ENCODE results near the gene GINS2. TPM values are rescaled to one million over a fixed set of nuclear protein-coding genes. Genes with fewer than 3 reads are reported as not detected.

Gene GINS2
- total RNA-seq, 2 experiments from 2014 or later: 49.3 to 61.7 TPM

DNA sequence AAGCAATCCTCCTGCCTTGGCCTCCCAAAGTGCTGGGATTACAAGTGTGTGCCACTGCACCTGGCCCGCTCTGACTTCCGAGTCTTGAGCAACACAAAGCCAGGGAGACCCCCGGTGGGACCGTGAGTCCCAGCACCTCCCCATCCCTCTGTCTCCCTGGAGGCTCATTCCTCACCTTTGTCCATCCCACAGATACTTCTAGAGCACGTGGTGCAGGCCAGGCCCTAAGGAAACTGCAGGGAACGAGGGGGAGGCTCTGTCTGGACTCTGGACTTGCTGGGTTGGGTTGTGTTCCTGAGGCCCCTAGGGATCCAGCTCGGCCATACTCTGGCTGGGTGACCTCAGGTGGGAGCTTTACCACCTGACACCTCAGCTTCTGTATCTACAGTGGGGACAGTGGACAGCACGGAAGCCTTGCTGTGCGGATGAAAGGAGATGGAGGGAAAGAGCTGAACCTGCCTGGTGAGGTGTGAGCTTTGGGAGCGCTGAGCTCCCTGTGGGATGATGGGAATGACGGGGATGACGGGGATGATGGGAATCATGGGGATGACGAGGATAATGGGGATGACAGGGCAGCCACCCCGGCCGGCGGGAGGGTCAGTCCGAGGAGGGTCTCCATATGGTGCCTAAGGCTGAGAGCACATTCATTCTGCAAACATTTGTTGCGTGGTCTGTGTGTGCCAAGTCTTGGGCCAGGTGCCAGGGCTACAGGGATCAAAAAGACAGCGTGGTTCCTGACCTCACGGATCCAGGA lies 35.5 kb upstream of the GINS2 start:
- Mint-ChIP-seq H3K27ac (no peak overlapping the region), H3K36me3 (no peaks in the 10 kb centered on the region), H3K4me3 (no peak overlapping the region), H3K4me1 (no peaks in the 10 kb centered on the region), H3K9me3 (ENCODE audit: low read depth) (no peaks in the 10 kb centered on the region), H3K27me3 (no peaks in the 10 kb centered on the region)
- DNase-seq (no peak), ATAC-seq (no peak)
- CTCF ChIA-PET: no interaction called here

DNA sequence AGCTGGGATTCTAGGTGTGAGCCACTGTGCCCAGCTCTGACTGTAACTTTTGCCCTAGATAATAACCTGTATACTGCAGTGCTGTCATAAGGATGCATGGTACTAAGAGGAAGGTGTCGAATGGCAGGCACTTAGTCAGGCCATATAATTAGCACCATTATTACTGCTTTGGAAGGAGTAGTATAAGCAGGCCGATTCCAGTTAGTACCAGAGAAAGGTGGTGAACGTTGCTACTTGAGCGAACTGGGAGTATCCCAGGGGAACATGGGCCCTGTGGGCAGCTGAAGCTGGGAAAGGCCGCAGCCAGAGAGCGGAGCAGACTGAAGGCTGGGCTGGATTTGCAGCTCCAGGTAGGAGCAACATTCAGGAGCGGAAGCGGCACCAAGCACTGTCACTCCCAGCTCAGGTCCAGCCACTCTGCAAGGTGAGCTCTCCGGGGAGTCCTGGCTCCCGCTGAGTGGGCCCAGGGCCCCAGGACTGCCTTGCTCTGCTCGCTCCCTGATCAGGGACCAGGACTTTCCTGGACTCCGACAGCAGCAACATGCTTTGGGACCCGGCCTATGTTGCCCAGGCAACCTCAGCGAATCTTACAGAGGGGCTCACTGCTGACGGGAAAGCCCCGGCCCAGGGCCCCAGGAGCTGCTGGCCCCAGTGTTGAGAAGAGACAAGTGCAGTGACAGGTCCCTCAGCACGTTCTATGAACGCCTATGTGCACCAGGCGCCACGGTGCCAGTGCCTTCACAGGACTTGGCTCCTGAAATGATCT lies 33.6 kb upstream of the GINS2 start:
- H3K4me3 Mint-ChIP-seq: no peak overlapping the region
- H3K4me1 Mint-ChIP-seq: peaks cover 2% of the 10 kb centered on the region
- H3K27me3 Mint-ChIP-seq: no peaks in the 10 kb centered on the region
- H3K27ac Mint-ChIP-seq: no peak overlapping the region
- DNase-seq (no peak), ATAC-seq (no peak)
- H3K36me3 Mint-ChIP-seq: no peaks in the 10 kb centered on the region
- H3K9me3 Mint-ChIP-seq (ENCODE audit: low read depth): no peaks in the 10 kb centered on the region
- CTCF ChIA-PET: interaction anchor here (0.5 to 1.0 kb wide), 4 partner anchors 15 to 1610 kb away, joined by 3 read pairs; no protein-coding TSS in a partner anchor

DNA sequence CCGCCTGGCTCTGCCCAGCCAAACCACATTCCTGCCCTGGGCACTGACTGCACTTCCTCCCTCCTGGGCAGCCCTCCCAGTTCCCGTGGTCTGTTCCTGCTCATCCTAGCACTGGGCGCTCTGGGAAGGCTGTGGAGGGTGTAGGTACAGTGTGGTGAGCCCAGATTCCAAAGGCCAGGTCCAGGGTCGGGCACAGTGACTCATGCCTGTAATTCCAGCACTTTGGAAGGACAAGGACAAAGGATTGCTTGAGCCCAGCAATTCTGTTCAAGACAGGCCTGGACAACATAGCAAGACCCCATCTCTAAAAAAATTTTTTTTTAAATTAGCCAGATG lies 31.5 kb upstream of the GINS2 start:
- peaks cover 5% of the 10 kb centered on the region for H3K4me1 Mint-ChIP-seq
- H3K27me3 Mint-ChIP-seq: peaks cover 8% of the 10 kb centered on the region
- DNase-seq: no peak
- no peaks in the 10 kb centered on the region for H3K36me3 Mint-ChIP-seq
- no peak overlapping the region for H3K27ac Mint-ChIP-seq
- H3K9me3 Mint-ChIP-seq (ENCODE audit: low read depth): no peaks in the 10 kb centered on the region
- ATAC-seq: no peak
- CTCF ChIA-PET: interaction anchor here (1.0 to 6.9 kb wide), 5 partner anchors 11 to 96 kb away, joined by 3 to 45 read pairs (median 3); no protein-coding TSS in a partner anchor
- no peak overlapping the region for H3K4me3 Mint-ChIP-seq

DNA sequence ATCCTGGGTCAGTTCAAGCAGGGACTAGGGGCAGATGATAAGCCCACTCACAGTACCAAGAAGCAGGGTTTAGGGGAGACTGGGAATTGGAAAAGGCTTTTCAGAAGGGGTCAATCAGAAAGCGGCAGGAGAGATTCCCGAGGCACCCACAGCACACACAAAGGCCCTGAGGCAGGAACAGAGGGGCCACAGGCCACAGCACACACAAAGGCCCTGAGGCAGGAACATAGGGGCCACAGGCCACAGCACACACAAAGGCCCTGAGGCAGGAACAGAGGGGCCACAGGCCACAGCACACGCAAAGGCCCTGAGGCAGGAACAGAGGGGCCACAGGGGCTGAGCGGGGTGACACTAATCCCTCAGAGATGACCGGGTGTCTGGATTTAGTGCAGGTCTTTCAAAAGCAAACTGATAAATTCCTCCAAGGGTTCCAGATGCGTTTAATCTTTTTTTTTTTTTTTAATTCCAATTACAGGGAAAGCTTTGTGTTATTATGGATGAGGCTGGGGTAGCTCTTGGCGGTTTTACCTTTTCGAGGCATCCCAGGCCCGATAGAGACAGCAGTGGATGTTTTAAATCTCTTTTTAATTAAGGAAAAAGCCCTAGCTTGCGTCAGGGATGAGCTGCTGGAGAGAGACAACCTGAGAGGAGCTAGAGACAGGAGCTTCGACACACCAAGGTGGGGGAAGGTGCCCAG lies 31.0 kb upstream of the GINS2 start:
- Mint-ChIP-seq H3K9me3 (ENCODE audit: low read depth) (no peaks in the 10 kb centered on the region), H3K4me3 (no peak overlapping the region), H3K27ac (no peak overlapping the region)

DNA sequence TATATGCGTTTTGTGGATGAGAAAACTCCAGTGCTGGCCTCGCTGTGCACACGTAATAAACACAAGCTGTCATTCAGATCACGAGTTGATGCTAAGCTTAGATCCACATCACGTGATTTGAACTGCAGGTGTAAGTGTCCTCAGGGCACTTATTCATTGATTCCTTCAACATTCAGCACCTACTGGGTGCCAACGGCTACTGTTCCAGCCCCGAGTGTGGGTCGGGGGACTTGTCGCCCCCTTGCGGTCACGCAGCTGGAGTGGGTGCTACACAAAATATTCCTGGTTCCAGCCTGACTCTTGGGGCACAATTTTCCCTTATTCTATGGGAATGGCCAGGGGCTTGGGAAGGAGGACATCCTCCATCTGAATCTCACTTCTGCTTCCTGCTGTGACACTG lies 29.9 kb upstream of the GINS2 start:
- Mint-ChIP-seq H3K4me3 (no peak overlapping the region), H3K9me3 (ENCODE audit: low read depth) (no peaks in the 10 kb centered on the region), H3K4me1 (peaks cover 6% of the 10 kb centered on the region), H3K36me3 (no peaks in the 10 kb centered on the region), H3K27me3 (peaks cover 11% of the 10 kb centered on the region), H3K27ac (no peak overlapping the region)
- CTCF ChIA-PET: interaction anchor here (0.5 to 6.9 kb wide), 11 partner anchors 9 to 746 kb away, joined by 3 to 45 read pairs (median 4); no protein-coding TSS in a partner anchor
- DNase-seq: no peak
- ATAC-seq: no peak

More for the DNA sequence above, 31.0 kb upstream of the GINS2 start:
- Mint-ChIP-seq H3K4me1 (peaks cover 6% of the 10 kb centered on the region), H3K27me3 (peaks cover 11% of the 10 kb centered on the region), H3K36me3 (no peaks in the 10 kb centered on the region)
- ATAC-seq (no peak), DNase-seq (no peak)
- CTCF ChIA-PET: interaction anchor here (1.0 to 6.9 kb wide), 9 partner anchors 8 to 301 kb away, joined by 3 to 45 read pairs (median 4); no protein-coding TSS in a partner anchor

DNA sequence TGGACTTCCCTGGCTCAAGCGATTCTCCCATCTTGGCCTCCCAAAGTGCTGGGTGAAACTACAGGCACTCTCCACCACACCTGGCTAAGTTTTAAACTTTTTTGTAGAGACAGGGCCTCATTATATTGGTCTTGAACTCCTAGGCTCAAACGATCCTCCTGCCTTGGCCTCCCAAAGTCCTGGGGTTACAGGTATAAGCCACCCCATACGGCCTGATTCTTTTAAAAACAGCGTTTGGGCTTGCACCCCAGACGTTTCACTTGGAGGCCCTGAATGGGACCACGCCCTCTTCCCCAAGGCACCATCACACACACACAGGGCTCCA lies 29.4 kb upstream of the GINS2 start:
- Mint-ChIP-seq H3K36me3 (no peaks in the 10 kb centered on the region), H3K27ac (no peak overlapping the region), H3K4me3 (no peak overlapping the region), H3K4me1 (peaks cover 6% of the 10 kb centered on the region), H3K9me3 (ENCODE audit: low read depth) (no peaks in the 10 kb centered on the region), H3K27me3 (peaks cover 11% of the 10 kb centered on the region)
- CTCF ChIA-PET: interaction anchor here (1.0 to 6.9 kb wide), 9 partner anchors 8 to 102 kb away, joined by 4 to 45 read pairs (median 4); no protein-coding TSS in a partner anchor
- DNase-seq: no peak
- ATAC-seq: no peak

DNA sequence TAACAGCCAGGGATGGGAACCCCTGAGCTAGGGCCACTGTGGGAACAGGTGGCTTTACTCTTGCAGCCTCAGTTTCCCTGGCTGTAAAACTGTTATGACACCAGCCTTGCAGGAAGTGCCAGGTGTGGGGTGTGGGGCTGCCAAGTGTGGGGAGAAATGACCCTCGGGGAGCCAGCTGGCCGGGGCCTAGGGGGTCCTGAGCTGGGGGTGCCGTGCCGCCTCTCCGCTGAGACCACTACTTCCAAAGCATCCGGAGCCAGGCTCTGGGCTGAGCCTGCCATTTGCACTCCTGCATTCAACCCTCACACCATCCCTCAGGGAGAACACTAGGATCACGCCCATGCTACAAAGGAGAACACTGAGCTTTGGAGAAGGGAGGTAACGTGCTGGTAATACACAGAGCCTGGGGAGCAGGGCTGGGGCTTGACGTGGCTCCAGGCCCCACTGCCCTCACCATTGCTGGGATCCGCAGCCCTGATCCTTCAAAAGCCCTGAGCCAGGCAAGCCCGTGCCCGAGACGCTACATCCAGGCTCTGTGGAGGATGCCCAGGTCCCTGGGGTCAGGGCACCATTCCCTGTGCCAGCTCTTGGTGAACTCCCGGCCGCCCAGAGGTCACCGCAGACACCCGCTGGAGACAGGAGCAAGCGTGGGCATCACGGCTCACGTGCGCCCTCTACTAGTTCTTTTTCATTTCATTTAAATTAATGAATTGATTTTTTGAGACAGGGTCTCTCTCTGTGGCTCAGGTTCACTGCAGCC lies 28.8 kb upstream of the GINS2 start:
- DNase-seq: peak; percentile 67
- no peaks in the 10 kb centered on the region for H3K36me3 Mint-ChIP-seq
- CTCF ChIA-PET: interaction anchor here (0.7 to 6.9 kb wide), 17 partner anchors 9 to 324 kb away, joined by 3 to 45 read pairs (median 4); partner anchors contain the start of gene GINS2
- H3K4me3 Mint-ChIP-seq: no peak overlapping the region
- H3K4me1 Mint-ChIP-seq: peaks cover 6% of the 10 kb centered on the region
- no peaks in the 10 kb centered on the region for H3K9me3 Mint-ChIP-seq (ENCODE audit: low read depth)
- no peak overlapping the region for H3K27ac Mint-ChIP-seq
- peak; percentile 42 for ATAC-seq
- H3K27me3 Mint-ChIP-seq: peaks cover 11% of the 10 kb centered on the region

DNA sequence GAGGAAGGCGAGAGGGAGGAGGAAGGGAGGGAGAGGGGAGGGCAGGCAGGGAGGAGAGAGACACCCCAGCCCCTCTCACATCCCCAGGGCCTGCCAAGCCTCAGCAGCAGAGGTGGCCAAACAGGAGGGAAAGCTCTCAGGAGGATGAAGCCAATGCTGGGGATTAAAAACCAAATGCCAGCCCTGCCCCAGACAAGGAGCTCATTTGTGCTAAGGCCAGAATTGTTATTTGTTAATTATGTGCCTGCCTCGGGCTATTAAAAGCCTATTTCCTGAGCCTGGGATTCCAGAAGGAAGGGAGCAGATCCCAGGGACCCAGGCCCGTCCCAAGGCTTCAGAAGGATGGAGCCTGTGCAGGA lies 27.9 kb upstream of the GINS2 start:
- Mint-ChIP-seq H3K27ac (no peak overlapping the region), H3K9me3 (ENCODE audit: low read depth) (peaks cover 2% of the 10 kb centered on the region), H3K4me3 (no peak overlapping the region), H3K27me3 (peaks cover 11% of the 10 kb centered on the region), H3K36me3 (no peaks in the 10 kb centered on the region), H3K4me1 (peaks cover 6% of the 10 kb centered on the region)
- CTCF ChIA-PET: interaction anchor here (0.7 to 6.9 kb wide), 10 partner anchors 13 to 323 kb away, joined by 3 to 45 read pairs (median 4); no protein-coding TSS in a partner anchor
- DNase-seq: no peak
- ATAC-seq: no peak

DNA sequence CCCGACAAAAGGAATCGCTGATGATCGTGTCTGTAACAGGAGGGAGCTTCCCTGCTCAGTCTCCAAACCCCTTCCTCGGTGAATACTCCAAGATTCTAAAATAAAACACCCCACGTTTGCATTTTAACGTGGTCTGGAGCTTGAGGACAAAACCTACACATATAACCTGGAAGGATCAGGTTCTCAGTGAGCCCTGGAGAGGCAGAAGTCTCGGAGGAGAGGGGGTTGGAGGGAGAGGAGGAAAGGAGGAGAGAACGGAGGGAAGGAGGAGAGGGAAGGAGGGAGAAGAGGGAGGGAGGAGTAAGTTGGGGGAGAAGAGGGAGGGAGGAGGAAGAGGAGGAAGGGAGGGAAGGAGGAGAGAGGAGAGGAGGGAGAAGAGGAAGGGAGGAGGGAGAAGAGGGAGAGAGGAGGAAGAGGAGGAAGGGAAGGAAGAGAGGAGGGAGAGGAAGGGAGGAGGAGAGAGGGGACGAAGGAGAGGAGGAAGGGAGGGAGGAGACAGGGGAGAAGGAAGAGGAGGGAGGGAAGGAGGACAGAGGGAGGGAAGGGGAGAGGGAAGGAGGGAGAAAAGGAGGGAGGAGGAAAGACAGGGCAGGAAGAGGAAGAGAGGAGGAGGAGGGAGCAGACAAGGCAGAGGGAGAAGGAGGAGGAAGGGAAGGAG lies 27.4 kb upstream of the GINS2 start:
- H3K36me3 Mint-ChIP-seq: no peaks in the 10 kb centered on the region
- ATAC-seq (no peak), DNase-seq (no peak)
- CTCF ChIA-PET: interaction anchor here (0.7 to 6.9 kb wide), 11 partner anchors 13 to 448 kb away, joined by 3 to 45 read pairs (median 4); no protein-coding TSS in a partner anchor
- peaks cover 6% of the 10 kb centered on the region for H3K4me1 Mint-ChIP-seq
- no peak overlapping the region for H3K4me3 Mint-ChIP-seq
- peaks cover 11% of the 10 kb centered on the region for H3K27me3 Mint-ChIP-seq
- H3K9me3 Mint-ChIP-seq (ENCODE audit: low read depth): peaks cover 2% of the 10 kb centered on the region
- no peak overlapping the region for H3K27ac Mint-ChIP-seq

DNA sequence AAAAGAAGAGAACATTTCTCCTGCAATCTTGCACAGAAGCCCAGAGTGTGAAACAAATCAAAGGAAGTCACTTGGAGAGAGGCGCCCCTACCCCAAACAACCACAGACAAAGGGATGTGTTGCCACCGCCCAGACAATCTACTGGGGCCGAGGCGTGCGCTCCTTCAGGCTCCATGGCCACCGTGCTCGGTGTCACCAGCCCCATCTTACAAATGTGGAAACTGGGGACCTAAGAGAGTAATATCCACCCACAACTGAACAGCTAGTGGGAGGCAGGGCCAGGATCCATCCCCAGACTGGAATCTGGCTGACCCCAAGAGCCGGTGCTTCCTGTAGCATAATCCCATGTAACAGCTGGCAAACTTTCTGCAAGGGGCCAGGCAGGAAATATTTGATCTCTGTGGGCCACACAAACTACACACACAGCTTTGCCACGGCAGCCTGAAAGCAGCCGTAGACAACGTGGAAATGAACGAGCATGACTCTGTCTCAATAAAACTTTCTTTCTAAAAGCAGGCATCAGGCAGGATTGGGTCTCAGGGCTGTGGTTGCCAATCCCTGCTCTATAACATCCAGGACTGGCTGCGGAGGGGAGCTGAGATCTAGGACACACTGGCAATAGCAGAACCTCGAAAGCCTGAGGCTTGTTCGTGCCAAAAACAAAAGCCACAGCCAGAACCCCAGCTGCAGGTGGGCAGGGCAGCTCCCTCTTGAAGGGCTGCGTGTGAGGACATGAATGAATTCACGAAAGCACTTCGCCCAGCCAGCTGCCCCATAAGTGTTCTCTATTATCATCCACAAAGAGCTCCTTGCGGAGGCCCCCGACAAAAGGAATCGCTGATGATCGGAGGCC lies 26.6 kb upstream of the GINS2 start:
- DNase-seq: no peak
- Mint-ChIP-seq H3K9me3 (ENCODE audit: low read depth) (peaks cover 2% of the 10 kb centered on the region), H3K27ac (no peak overlapping the region), H3K27me3 (peaks cover 11% of the 10 kb centered on the region), H3K4me1 (peaks cover 6% of the 10 kb centered on the region), H3K36me3 (no peaks in the 10 kb centered on the region), H3K4me3 (no peak overlapping the region)
- CTCF ChIA-PET: interaction anchor here (0.8 to 6.9 kb wide), 7 partner anchors 21 to 447 kb away, joined by 3 to 45 read pairs (median 5); no protein-coding TSS in a partner anchor
- ATAC-seq: no peak

DNA sequence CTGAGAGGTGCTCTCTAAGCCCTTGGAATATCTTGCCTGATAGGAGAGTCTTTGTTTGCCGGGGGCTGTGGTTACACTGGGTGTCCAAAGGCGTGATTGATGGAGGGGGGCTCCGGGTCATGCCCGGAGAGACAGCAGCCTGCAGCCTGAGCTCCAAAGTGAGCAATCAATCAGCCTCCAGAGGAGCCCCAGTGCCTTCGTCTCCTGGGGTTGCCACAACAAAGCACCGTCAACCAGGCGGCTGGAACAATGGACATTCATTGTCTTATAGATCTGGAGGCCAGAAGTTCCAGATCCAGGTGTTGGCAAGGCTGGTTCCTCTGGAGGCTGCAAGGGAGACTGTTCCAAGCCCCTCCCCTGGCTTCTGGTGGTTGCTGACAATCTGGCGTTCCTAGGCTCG lies 24.0 kb upstream of the GINS2 start:
- no peak for DNase-seq

More for the DNA sequence above, 24.0 kb upstream of the GINS2 start:
- peaks cover 5% of the 10 kb centered on the region for H3K4me1 Mint-ChIP-seq
- ATAC-seq: no peak
- no peaks in the 10 kb centered on the region for H3K36me3 Mint-ChIP-seq
- peaks cover 11% of the 10 kb centered on the region for H3K27me3 Mint-ChIP-seq
- H3K9me3 Mint-ChIP-seq (ENCODE audit: low read depth): peaks cover 2% of the 10 kb centered on the region
- H3K27ac Mint-ChIP-seq: no peak overlapping the region
- H3K4me3 Mint-ChIP-seq: no peak overlapping the region
- CTCF ChIA-PET: no interaction called here

All from activated CD8-positive, alpha-beta memory T cell treated with anti-CD3 and anti-CD28 coated beads, Interleukin-2, amount 10 ng/mL, durations not matched to agents 7 days and 5 days (primary cell).